Fibroblast of pulmonary artery (primary cell): ENCODE measurements around the gene GNG5.
A peak's percentile ranks its signal among the peaks of the same experiment; 100 is the strongest.
"Not testable (repeated sequence)": the region's sequence is repeated elsewhere in the genome, so short reads cannot be mapped to it uniquely, and the experiment has no call there.

ENCODE experiments used
- DNase-seq: peaks from one replicate; pipeline ENCODE4 v3.0.0-alpha.2; 2010; ENCODE audit warnings: low read depth
- H3K4me3 ChIP-seq: replicated peaks from 2 replicates; pipeline ENCODE4 v1.5.1; 2011; ENCODE audit warnings: low read depth, mild to moderate bottlenecking, control low read depth, low read length, moderate library complexity
- TF ChIP-seq, protein P1 (sequence below): IDR thresholded peaks from 2 replicates; pipeline ENCODE4 v1.5.1; 2011; ENCODE audit warnings: mild to moderate bottlenecking, control low read depth, low read length, inconsistent platforms; ENCODE audit errors: missing control alignments

The GNG5 gene

DNA sequence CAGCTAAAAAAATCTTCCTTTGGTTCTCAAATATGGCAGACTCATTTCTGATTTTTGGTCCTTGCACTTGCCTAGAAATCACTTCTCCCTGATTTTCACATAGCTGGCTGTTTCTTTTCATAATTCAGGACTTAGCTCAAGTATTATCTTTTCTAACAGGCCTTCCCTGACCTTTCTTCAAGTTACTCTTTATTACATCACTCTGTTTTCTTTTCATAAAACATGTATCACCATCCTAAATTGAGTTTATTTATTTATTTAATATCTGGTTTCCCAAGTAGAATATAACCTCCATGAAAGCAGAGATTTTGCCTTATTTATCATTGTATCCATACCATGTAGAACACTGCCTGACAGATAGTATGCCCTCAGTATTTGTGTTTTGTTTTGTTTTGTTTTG, 18.2 kb upstream of the GNG5 start:
- TF ChIP-seq, protein P1, sequence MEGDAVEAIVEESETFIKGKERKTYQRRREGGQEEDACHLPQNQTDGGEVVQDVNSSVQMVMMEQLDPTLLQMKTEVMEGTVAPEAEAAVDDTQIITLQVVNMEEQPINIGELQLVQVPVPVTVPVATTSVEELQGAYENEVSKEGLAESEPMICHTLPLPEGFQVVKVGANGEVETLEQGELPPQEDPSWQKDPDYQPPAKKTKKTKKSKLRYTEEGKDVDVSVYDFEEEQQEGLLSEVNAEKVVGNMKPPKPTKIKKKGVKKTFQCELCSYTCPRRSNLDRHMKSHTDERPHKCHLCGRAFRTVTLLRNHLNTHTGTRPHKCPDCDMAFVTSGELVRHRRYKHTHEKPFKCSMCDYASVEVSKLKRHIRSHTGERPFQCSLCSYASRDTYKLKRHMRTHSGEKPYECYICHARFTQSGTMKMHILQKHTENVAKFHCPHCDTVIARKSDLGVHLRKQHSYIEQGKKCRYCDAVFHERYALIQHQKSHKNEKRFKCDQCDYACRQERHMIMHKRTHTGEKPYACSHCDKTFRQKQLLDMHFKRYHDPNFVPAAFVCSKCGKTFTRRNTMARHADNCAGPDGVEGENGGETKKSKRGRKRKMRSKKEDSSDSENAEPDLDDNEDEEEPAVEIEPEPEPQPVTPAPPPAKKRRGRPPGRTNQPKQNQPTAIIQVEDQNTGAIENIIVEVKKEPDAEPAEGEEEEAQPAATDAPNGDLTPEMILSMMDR, result no peak
- no peak for DNase-seq
- no peak overlapping the region for H3K4me3 ChIP-seq

DNA sequence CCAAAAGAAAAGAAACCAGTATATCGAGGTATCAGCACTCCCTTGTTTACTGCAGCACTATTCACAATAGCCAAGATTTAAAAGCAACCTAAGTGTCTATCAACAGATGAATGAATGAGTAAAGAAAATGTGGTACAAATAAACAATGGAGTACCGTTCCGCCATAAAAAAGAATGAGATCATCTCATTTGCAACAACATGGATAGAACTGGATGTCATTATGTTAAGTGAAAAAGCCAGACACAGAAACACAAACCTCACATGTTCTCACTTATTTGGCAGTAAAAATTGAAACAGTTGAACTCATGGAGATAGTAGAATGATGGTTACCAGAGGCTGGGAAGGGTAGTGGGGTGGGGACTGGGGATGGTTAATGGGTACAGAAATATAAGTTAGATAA, 4.3 kb upstream of the GNG5 start:
- TF ChIP-seq, protein P1, result no peak
- H3K4me3 ChIP-seq, result no peak overlapping the region
- no peak for DNase-seq

DNA sequence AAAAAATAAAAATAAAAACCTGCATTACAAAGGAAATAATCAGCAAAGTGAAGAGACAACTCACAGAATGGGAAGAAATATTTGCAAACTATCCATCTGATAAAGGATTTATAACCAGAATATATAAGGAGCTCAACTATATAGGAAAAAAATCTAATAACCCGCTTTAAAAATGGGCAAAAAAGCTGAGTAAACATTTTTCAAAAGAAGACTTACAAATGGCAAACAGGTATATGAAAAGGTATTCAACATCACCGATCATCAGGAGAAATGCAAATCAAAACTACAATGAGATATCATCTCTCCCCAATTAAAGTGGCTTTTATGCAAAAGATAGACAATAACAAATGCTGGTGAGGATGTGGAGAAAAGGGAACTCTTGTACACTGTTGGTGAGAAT, 3.8 kb upstream of the GNG5 start:
- no peak overlapping the region for H3K4me3 ChIP-seq
- TF ChIP-seq, protein P1, result no peak
- DNase-seq, result no peak

DNA sequence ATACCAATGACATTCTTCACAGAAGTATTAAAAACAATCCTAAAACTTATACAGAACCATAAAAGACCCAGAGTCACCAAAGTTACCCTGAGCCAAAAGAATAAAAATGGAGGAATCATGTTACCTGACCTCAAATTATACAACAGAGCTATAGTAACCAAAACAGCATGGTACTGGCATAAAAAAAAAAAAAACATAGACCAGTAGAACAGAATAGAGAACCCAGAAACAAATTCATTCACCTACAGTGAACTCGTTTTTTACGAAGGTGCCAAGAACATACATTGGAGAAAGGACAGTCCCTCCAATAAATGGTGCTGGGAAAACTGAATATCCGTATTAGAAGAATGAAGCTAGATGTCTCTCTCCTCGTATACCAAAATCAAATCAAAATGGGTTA, 2.6 kb upstream of the GNG5 start:
- TF ChIP-seq, protein P1, result no peak
- no peak overlapping the region for H3K4me3 ChIP-seq
- no peak for DNase-seq

DNA sequence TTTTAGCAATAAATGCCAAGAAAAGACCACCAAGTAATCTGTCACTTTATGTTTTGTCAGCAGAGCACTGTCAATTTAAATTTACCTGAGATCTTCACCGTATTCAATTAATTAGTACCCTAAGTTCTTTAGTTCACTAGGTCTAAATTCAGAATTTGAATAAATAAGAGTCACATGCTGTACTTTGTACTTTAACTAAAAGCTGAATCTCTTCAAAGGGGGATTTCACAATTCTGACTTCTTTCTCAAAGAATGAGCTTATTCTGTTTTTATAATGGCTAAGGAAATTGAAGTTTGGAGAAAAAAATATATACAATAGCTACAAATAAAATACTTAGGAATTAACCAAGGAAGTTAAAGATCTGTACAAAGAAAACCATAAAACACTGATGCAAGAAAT, 2.1 kb upstream of the GNG5 start:
- no peak for DNase-seq
- TF ChIP-seq, protein P1, result no peak
- H3K4me3 ChIP-seq, result no peak overlapping the region

DNA sequence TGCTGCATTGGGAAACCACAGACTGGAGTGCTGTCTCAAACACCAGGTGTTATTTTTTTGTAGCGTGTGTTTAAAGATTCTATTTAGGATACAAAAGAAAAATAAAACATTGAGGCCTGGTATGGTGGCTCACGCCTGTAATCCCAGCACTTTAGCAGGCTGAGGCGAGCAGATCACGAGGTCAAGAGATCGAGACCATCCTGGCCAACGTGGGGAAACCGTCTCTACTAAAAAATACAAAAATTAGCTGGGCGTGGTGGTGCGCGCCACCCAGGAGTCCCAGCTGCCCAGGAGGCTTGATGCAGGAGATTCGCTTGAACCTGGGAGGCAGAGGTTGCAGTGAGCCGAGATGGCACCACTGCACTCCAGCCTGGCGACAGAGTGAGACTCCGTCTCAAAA, 1.5 kb upstream of the GNG5 start:
- H3K4me3 ChIP-seq, DNase-seq: not testable (repeated sequence)

DNA sequence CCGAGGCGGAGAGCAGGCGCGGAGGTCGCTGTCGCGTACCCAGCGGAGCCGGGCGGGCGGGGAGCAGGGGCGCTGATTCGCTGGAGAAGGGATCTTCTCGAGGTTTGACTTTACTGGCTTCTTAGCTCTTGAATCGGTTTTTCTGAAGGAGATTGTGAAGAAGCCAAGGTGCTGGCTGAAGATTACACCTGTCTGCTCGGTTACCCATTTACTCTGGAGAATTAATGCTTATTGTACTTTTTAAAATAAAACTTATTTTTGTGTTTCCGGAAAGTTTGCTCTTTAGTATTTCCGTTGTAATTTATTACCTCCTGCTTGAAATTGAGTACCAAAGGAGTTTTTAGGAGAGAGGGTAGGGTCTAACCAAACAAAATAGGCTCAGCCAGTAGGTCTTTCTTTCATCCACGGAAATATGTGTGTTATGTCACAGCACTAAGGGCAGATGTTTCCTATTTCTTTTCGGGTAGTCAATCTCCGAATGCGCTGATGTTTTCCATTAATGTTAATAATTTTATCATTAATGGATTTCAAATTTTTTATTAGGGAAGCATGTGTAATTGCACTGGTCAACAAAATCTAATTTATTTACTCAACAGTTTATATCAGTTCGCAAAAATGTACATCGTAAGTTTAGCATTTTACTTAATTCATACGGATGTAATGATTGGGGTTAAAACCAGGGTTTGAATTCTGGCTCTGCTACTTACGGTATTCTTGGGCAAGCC, 510 bp upstream of the GNG5 start:
- DNase-seq, result no peak
- TF ChIP-seq, protein P1, result no peak
- peak overlapping the region; percentile 67 for H3K4me3 ChIP-seq
